Ectodermal cell (in vitro differentiated cells): ENCODE results near the gene PLEKHA6.

Experiments
- H3K27ac ChIP-seq: 2 replicates; pipeline ENCODE4 v1.7.0; 2013; ENCODE audit warnings: mild to moderate bottlenecking, low read depth, low read length; ENCODE audit not compliant: insufficient read depth, poor library complexity, severe bottlenecking
- H3K27me3 ChIP-seq: 2 replicates; pipeline ENCODE4 v1.7.0; 2013; ENCODE audit warnings: mild to moderate bottlenecking, low read length; ENCODE audit not compliant: insufficient read depth, control insufficient read depth, poor library complexity, severe bottlenecking
- H3K36me3 ChIP-seq: one replicate; pipeline ENCODE4 v1.7.0; 2013; ENCODE audit warnings: low read length; ENCODE audit not compliant: control insufficient read depth, insufficient read depth
- H3K4me1 ChIP-seq: one replicate; pipeline ENCODE4 v1.7.0; 2013; ENCODE audit warnings: low read length; ENCODE audit not compliant: control insufficient read depth, insufficient read depth
- H3K4me3 ChIP-seq: 2 replicates; pipeline ENCODE4 v1.7.0; 2013; ENCODE audit warnings: low read depth, low read length, control low read depth; ENCODE audit not compliant: insufficient read depth
- H3K9me3 ChIP-seq: 2 replicates; pipeline ENCODE4 v1.7.0; 2013; ENCODE audit warnings: mild to moderate bottlenecking, low read length, moderate library complexity; ENCODE audit not compliant: control insufficient read depth
- WGBS, 2 experiments: methylation state at CpG; one replicate each; pipeline ENCODE4 v1.1.7; 2013; ENCODE audit warnings: missing lambda C conversion rate in 2 of 2; 5-methylcytosine and 5-hydroxymethylcytosine counted together

Gene PLEKHA6

GRCh38 chr1:204367193-204367858 is 7.6 kb upstream of the PLEKHA6 start:
- Histone ChIP-seq H3K4me1 (peaks cover 6% of the 10 kb centered on the region), H3K36me3 (no peaks in the 10 kb centered on the region), H3K27ac (no peak overlapping the region), H3K9me3 (no peaks in the 10 kb centered on the region), H3K4me3 (no peak overlapping the region), H3K27me3 (peaks cover 30% of the 10 kb centered on the region)
- 89 to 92% methylated on average over 16 of the region's 16 CpGs for WGBS, 2 experiments

- Histone ChIP-seq H3K4me3 (no peak overlapping the region), H3K4me1 (peaks cover 6% of the 10 kb centered on the region), H3K36me3 (no peaks in the 10 kb centered on the region), H3K27ac (no peak overlapping the region), H3K9me3 (no peaks in the 10 kb centered on the region), H3K27me3 (peaks cover 26% of the 10 kb centered on the region)
- WGBS, 2 experiments = 77 to 79% methylated on average over 7 of the region's 7 CpGs
Observed at GRCh38 chr1:204366759-204367158, 7.0 kb upstream of the PLEKHA6 start.

GRCh38 chr1:204363335-204364114 is 3.8 kb upstream of the PLEKHA6 start:
- WGBS, 2 experiments = 15 to 18% methylated on average over 27 of the region's 27 CpGs
- peaks cover 26% of the 10 kb centered on the region for H3K27me3 ChIP-seq
- no peaks in the 10 kb centered on the region for H3K9me3 ChIP-seq
- H3K36me3 ChIP-seq = no peaks in the 10 kb centered on the region
- H3K4me3 ChIP-seq = peak overlapping the region; percentile 10
- H3K4me1 ChIP-seq = peaks cover 21% of the 10 kb centered on the region
- H3K27ac ChIP-seq = no peak overlapping the region

GRCh38 chr1:204362984-204363334 is 3.2 kb upstream of the PLEKHA6 start:
- Histone ChIP-seq H3K4me1 (peaks cover 27% of the 10 kb centered on the region), H3K27ac (no peak overlapping the region), H3K4me3 (no peak overlapping the region), H3K27me3 (peaks cover 26% of the 10 kb centered on the region), H3K9me3 (no peaks in the 10 kb centered on the region), H3K36me3 (no peaks in the 10 kb centered on the region)
- 70 to 77% methylated on average over 11 of the region's 11 CpGs for WGBS, 2 experiments

GRCh38 chr1:204361781-204362180 is 2.1 kb upstream of the PLEKHA6 start:
- Histone ChIP-seq H3K4me3 (no peak overlapping the region), H3K27me3 (peaks cover 26% of the 10 kb centered on the region), H3K4me1 (peaks cover 34% of the 10 kb centered on the region), H3K9me3 (no peaks in the 10 kb centered on the region), H3K27ac (no peak overlapping the region), H3K36me3 (no peaks in the 10 kb centered on the region)
- 85% methylated on average over 10 of the region's 10 CpGs for WGBS, 2 experiments

GRCh38 chr1:204361341-204361771 is 1.6 kb upstream of the PLEKHA6 start:
- 81 to 88% methylated on average over 2 of the region's 2 CpGs for WGBS, 2 experiments
- Histone ChIP-seq H3K27ac (no peak overlapping the region), H3K27me3 (peaks cover 26% of the 10 kb centered on the region), H3K36me3 (no peaks in the 10 kb centered on the region), H3K4me3 (no peak overlapping the region), H3K4me1 (peaks cover 34% of the 10 kb centered on the region), H3K9me3 (no peaks in the 10 kb centered on the region)

GRCh38 chr1:204360314-204360713 is 585 bp upstream of the PLEKHA6 start:
- Histone ChIP-seq H3K9me3 (no peaks in the 10 kb centered on the region), H3K27me3 (peaks cover 26% of the 10 kb centered on the region), H3K4me1 (peaks cover 34% of the 10 kb centered on the region), H3K4me3 (no peak overlapping the region), H3K36me3 (no peaks in the 10 kb centered on the region), H3K27ac (no peak overlapping the region)
- 54 to 62% methylated on average over 2 to 3 of the region's 4 CpGs for WGBS, 2 experiments

GRCh38 chr1:204359131-204359473 is 627 bp downstream of the PLEKHA6 start:
- H3K36me3 ChIP-seq = no peaks in the 10 kb centered on the region
- 3 to 9% methylated on average over 5 of the region's 5 CpGs for WGBS, 2 experiments
- peaks cover 15% of the 10 kb centered on the region for H3K27me3 ChIP-seq
- H3K4me3 ChIP-seq = peak overlapping the region; percentile 13
- H3K27ac ChIP-seq = no peak overlapping the region
- peaks cover 34% of the 10 kb centered on the region for H3K4me1 ChIP-seq
- H3K9me3 ChIP-seq = no peaks in the 10 kb centered on the region

- Histone ChIP-seq H3K4me1 (peaks cover 34% of the 10 kb centered on the region), H3K36me3 (no peaks in the 10 kb centered on the region), H3K9me3 (no peaks in the 10 kb centered on the region), H3K4me3 (no peak overlapping the region), H3K27ac (no peak overlapping the region), H3K27me3 (peaks cover 11% of the 10 kb centered on the region)
- 29 to 32% methylated on average over 5 of the region's 5 CpGs for WGBS, 2 experiments
Observed at GRCh38 chr1:204358605-204359004, 1.1 kb downstream of the PLEKHA6 start.

GRCh38 chr1:204357551-204358490 is 1.9 kb downstream of the PLEKHA6 start:
- no peak overlapping the region for H3K27ac ChIP-seq
- peaks cover 4% of the 10 kb centered on the region for H3K27me3 ChIP-seq
- H3K4me1 ChIP-seq = peaks cover 29% of the 10 kb centered on the region
- H3K4me3 ChIP-seq = no peak overlapping the region
- 75 to 78% methylated on average over 23 of the region's 23 CpGs for WGBS, 2 experiments
- H3K36me3 ChIP-seq = no peaks in the 10 kb centered on the region
- H3K9me3 ChIP-seq = no peaks in the 10 kb centered on the region
